Mesodermal cell (in vitro differentiated cells): ENCODE data around the gene ZNF534.
A peak's percentile ranks its signal among the peaks of the same experiment; 100 is the strongest.
"Not testable (repeated sequence)": the region's sequence is repeated elsewhere in the genome, so short reads cannot be mapped to it uniquely, and the experiment has no call there.

ENCODE experiments used
- H3K27ac ChIP-seq: 2 replicates; pipeline ENCODE4 v1.7.0; 2013; ENCODE audit warnings: mild to moderate bottlenecking, low read depth, low read length, moderate library complexity; ENCODE audit not compliant: severe bottlenecking
- H3K36me3 ChIP-seq: 2 replicates; pipeline ENCODE4 v1.7.1; 2013; ENCODE audit warnings: mild to moderate bottlenecking, low read length, moderate library complexity; ENCODE audit not compliant: control insufficient read depth, insufficient read depth
- H3K4me1 ChIP-seq: one replicate; pipeline ENCODE4 v1.7.1; 2013; ENCODE audit warnings: mild to moderate bottlenecking, low read length; ENCODE audit not compliant: insufficient read depth, control insufficient read depth, poor library complexity, severe bottlenecking
- H3K4me3 ChIP-seq: 2 replicates; pipeline ENCODE4 v1.7.0; 2013; ENCODE audit warnings: low read length, control low read depth, mild to moderate bottlenecking; ENCODE audit not compliant: insufficient read depth, poor library complexity, severe bottlenecking; ENCODE audit errors: extremely low read depth
- H3K9me3 ChIP-seq: 2 replicates; pipeline ENCODE4 v1.7.1; 2013; ENCODE audit warnings: mild to moderate bottlenecking, low read length, moderate library complexity; ENCODE audit not compliant: control insufficient read depth
- WGBS, 2 experiments: methylation state at CpG; one replicate each; pipeline ENCODE4 v1.1.5; 2013; ENCODE audit warnings: missing lambda C conversion rate in 2 of 2; ENCODE audit not compliant: insufficient coverage in 2 of 2; 5-methylcytosine and 5-hydroxymethylcytosine counted together

The ZNF534 gene

DNA sequence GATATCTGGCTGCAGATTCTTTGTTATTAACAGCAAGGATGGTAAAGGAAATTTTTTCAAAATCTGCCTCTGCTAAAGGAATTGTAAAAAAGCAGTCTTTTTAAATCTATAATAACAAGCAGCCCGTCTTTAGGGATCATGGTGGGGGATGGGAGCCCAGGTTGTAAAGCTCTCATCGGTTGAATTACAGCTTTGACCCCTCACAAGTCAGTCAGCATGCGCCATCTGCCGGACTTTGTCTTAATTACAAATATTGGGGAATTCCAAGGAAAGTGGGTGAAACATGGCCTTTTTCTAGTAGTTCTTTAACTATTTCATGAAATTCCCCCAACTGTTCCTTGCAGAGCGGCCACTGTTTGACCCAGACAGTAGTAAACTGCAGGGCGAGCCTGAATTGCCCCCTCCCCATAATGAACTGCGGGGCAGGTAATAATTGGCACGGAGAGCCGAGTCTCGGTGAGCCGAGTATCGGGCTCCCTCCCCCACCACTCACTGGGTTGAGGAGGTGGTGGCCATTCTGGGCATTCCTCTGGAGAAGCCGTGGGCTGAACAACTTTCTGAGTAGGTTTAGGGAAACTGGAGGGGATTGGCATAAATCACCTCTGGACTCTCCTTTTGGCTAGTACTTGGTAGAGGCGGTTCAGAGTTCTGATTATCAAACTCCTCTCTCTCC lies 36.0 kb downstream of the ZNF534 start:
- WGBS, 2 experiments, result 36 to 64% methylated on average over 3 to 5 of the region's 14 CpGs
- Histone ChIP-seq H3K27ac (no peak overlapping the region), H3K4me3 (no peak overlapping the region), H3K4me1 (no peaks in the 10 kb centered on the region), H3K9me3 (peaks cover 71% of the 10 kb centered on the region), H3K36me3 (no peaks in the 10 kb centered on the region)

DNA sequence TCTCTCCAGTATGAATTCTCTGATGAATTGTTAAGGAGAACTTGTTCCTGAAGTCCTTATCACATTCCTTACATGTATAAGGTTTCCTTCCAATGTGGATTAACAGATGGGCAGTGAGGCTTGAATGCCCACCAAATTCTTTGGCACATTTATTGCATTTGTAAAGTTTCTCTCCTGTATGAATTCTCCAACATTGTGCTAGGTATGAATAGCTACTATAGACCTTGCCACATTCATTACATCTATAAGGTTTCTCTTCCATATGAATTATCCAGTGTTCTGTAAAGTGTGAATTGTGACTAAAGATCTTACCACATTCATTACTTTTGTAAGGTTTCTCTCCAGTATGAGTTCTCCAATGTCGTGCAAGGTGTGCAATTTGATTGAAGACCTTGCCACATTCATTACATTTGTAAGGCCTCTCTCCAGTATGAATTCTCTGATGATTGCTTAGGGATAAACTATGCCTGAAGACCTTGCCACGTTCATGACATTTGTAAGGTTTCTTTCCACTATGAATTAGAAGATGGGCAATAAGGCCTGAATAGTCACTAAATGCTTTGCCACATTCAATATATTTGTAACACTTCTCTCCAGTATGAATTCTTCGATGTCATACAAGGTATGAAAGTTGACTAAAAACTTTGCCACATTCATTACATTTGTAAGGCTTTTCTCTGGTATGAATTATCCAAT lies 44.9 kb downstream of the ZNF534 start:
- Histone ChIP-seq H3K4me3 (no peak overlapping the region), H3K9me3 (peaks cover 91% of the 10 kb centered on the region), H3K27ac (no peak overlapping the region), H3K36me3 (no peaks in the 10 kb centered on the region), H3K4me1 (no peaks in the 10 kb centered on the region)
- 100% methylated on average over 1 of the region's 3 CpGs; no CpG with 5 or more reads in 1 of the 2 experiments for WGBS, 2 experiments

DNA sequence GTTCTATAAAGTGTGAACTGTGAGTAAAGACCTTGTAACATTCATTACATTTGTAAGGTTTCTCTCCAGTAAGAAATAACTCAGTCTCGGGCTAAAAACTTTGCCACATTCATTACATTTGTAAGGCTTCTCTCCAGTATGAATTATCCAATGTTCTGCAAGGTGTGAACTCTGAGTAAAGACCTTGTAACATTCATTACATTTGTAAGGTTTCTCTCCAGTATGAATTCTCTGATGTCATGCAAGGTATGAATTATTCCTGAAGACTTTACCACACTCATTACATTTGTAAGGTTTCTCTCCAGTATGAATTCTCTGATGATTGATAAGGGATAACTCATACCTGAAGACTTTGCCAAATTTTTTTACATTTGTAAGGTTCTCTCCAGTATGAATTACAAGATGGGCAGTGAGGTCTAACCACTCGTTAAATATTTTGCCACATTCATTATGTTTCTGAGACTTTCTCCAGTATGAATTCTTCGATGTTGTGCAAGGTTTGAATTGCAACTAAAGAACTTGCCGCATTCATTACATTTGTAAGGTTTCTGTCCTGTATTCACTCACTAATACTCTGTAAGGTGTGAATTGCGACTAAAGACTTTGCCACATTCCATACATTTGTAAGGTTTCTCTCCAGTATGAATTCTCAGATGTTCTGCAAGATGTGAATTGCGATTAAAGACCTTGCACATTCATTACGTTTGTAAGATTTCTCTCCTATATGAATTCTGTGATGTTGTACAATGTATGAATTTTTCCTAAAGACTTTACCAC lies 45.6 kb downstream of the ZNF534 start:
- peaks cover 90% of the 10 kb centered on the region for H3K9me3 ChIP-seq
- no peak overlapping the region for H3K4me3 ChIP-seq

DNA sequence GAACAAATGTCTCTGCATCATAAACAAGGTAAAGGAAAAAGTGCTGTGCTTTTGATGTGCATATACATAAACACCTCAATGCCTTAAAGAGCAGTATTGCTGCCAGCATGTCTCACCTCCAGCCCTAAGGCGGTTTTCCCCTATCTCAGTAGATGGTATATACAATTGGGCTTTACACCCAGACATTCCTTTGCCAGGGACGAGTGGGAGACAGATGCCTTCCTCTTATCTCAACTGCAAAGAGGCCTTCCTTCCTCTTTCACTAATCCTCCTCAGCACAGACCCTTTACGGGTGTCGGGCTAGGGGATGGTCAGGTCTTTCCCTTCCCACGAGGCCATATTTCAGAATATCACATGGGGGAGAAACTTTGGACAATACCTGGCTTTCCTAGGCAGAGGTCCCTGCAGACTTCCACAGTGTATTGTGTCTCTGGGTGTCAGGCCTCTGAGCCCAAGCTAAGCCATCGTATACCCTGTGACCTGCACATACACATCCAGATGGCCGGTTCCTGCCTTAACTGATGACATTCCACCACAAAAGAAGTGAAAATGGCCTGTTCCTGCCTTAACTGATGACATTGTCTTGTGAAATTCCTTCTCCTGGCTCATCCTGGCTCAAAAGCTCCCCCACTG lies 55.3 kb downstream of the ZNF534 start:
- H3K4me1 ChIP-seq, H3K36me3 ChIP-seq, H3K4me3 ChIP-seq, H3K27ac ChIP-seq: not testable (repeated sequence)
- 65 to 83% methylated on average over 4 to 5 of the region's 7 CpGs for WGBS, 2 experiments
- peaks cover 53% of the 10 kb centered on the region for H3K9me3 ChIP-seq

More for the DNA sequence above, 45.6 kb downstream of the ZNF534 start:
- WGBS, 2 experiments, result 82 to 86% methylated on average over 3 of the region's 7 CpGs
- Histone ChIP-seq H3K36me3 (no peaks in the 10 kb centered on the region), H3K27ac (no peak overlapping the region), H3K4me1 (no peaks in the 10 kb centered on the region)

DNA sequence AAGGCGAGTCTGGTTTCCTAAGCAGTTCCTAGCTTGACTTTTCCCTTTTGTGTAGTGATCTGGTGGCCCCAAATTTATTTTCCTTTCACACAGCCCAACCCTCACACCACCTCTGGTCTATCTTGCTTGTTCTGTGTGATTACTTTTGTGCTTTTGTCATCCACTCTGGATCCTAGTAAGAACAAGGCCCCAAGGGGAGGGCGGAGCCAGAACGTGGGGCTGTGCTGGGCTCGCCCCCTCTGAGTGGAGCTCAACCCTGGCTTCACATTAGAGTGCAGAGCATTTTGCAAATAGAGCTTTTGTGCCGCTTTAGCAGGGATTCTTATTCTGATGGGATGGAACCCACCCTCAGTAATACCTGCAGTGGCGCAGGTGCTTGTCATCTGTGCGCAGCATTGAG lies 56.1 kb downstream of the ZNF534 start:
- not testable (repeated sequence) for H3K36me3 ChIP-seq, H3K27ac ChIP-seq, H3K4me1 ChIP-seq, H3K4me3 ChIP-seq
- H3K9me3 ChIP-seq, result peaks cover 49% of the 10 kb centered on the region
- 77 to 100% methylated on average over 2 to 5 of the region's 7 CpGs for WGBS, 2 experiments

DNA sequence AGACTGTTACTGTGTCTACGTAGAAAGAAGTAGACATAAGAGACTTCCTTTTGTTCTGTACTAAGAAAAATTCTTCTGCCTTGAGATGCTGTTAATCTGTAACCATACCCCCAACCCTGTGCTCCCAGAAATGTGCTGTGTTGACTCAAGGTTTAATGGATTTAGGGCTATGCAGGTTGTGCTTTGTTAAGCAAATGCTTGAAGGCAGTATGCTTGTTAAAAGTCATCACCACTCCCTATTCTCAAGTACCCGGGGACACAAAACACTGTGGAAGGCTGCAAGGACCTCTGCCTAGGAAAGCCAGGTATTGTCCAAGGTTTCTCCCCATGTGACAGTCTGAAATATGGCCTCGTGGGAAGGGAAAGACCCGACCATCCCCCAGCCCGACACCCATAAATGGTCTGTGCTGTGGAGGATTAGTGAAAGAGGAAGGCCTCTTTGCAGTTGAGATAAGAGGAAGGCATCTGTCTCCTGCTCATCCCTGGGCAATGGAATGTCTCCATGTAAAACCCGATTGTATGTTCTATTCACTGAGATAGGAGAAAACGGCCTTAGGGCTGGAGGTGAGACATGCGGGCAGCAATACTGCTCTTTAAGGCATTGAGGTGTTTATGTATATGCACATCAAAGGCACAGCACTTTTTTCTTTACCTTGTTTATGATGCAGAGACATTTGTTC lies 56.8 kb downstream of the ZNF534 start:
- H3K4me3 ChIP-seq, H3K27ac ChIP-seq, H3K4me1 ChIP-seq, H3K36me3 ChIP-seq: not testable (repeated sequence)
- 46 to 67% methylated on average over 1 to 4 of the region's 8 CpGs for WGBS, 2 experiments
- peaks cover 44% of the 10 kb centered on the region for H3K9me3 ChIP-seq

DNA sequence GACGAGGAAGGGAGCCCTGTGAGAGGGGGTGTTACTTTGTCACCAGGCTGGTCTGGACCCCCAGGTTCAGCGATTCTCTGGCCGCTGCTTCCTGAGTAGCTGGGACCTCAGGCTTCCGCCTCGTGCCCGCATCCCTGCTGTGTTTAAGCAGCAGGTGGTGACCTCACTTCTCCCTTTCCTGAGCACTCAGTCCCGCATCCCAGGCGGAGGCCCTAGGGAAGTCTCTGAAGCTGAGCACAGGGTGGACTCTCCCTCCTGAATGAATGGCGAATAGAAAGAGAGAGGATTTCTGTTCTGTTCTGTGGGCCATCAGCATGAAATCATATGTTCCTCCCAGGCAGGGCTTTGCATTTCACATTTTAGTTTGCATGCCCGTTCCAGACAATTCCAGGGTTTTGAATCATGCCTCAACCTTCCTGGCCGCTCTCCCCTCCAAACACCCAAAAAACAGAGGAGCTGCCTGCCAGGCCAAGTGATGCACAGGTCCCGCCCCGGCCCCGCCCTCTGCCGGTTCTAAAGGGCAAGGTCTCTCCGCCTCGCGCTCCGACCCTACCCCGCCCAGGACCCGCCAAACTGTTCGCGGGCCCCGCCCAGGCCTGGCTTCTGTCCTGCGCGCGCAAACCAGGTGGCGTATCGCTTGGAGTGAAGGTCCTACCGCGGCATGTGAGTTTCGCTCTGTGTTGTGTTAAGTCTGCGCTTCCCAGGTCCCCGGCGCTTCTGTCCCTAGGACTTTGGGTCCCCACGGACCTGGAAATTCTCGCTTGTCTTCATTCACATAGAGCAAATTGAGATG lies 63.4 kb downstream of the ZNF534 start:
- Histone ChIP-seq H3K27ac (no peak overlapping the region), H3K36me3 (no peaks in the 10 kb centered on the region), H3K4me3 (peak overlapping the region; percentile 8), H3K9me3 (peaks cover 8% of the 10 kb centered on the region), H3K4me1 (no peaks in the 10 kb centered on the region)
- WGBS, 2 experiments, result 57 to 65% methylated on average over 32 to 34 of the region's 37 CpGs

DNA sequence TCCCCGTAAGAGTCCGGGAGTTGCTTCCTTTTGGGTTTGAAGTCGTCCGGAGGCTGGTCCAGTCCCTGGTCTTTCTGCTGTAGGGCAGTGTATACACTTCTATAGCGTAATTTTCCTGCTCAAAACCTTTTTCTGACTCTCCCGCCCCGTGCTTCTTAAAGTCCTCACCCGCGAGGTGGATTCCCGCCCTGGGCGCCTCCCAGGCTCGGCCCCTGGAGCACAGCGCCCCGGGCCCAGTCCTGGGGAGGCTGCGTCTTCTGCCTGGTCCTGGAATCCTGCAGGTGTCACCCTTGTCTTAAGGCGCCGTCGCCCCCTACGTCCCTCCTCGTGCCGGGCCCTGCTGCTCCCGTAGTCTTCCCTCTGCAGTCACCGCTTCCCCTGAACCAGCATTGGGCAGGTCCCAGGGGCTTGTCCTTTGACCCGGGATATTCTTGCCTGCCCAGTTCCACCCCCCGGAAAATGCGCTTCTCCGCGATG lies 64.1 kb downstream of the ZNF534 start:
- peak overlapping the region; percentile 8 for H3K4me3 ChIP-seq
- H3K27ac ChIP-seq, result no peak overlapping the region
- H3K4me1 ChIP-seq, result no peaks in the 10 kb centered on the region
- WGBS, 2 experiments, result 33 to 56% methylated on average over 17 to 26 of the region's 28 CpGs
- peaks cover 2% of the 10 kb centered on the region for H3K9me3 ChIP-seq
- no peaks in the 10 kb centered on the region for H3K36me3 ChIP-seq

DNA sequence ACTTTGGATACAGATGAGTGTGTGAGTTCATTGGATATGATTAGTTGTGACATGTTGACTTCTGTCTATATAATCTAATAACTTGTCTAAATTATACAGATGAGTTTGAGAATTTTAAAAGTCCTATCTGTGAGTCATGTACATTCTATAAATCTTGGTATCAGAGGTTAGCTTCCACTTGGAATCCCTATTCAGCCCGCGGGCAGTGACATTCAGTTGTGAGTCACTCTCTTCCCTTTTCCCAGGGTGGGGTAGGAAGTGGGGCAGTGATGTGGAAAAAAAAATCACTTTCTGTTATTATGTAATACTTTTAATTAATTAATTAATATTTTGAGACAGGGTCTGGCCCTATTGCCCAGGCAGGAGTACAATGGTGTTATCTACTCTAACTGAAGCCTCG lies 65.6 kb downstream of the ZNF534 start:
- whole genome bisulfite sequencing, 2 experiments, result 100% methylated on average over 1 of the region's 3 CpGs; no CpG with 5 or more reads in 1 of the 2 experiments
- Histone ChIP-seq H3K4me1 (no peaks in the 10 kb centered on the region), H3K4me3 (no peak overlapping the region), H3K9me3 (no peaks in the 10 kb centered on the region), H3K36me3 (no peaks in the 10 kb centered on the region), H3K27ac (no peak overlapping the region)
